HT1080 (cell line): ENCODE measurements around the gene JOSD2. TPM values are rescaled to one million over a fixed set of nuclear protein-coding genes. Genes with fewer than 3 reads are reported as not detected.
"Not testable (repeated sequence)": the region's sequence is repeated elsewhere in the genome, so short reads cannot be mapped to it uniquely, and the experiment has no call there.

Experiments
- DNase-seq: peaks from one replicate; pipeline ENCODE4 v3.0.0-alpha.2; 2015; ENCODE audit warnings: low read depth
- total RNA-seq: library from RNA; depleted of rRNA; stranded (reverse); fragments of >200 nt; shearing (Covaris generic); gene quantifications from 2 replicates; pipeline ENCODE4 v1.2.3, GENCODE V29; 2014

The JOSD2 gene
- total RNA-seq, 1 experiment from 2014 or later, result 41.2 TPM

DNA sequence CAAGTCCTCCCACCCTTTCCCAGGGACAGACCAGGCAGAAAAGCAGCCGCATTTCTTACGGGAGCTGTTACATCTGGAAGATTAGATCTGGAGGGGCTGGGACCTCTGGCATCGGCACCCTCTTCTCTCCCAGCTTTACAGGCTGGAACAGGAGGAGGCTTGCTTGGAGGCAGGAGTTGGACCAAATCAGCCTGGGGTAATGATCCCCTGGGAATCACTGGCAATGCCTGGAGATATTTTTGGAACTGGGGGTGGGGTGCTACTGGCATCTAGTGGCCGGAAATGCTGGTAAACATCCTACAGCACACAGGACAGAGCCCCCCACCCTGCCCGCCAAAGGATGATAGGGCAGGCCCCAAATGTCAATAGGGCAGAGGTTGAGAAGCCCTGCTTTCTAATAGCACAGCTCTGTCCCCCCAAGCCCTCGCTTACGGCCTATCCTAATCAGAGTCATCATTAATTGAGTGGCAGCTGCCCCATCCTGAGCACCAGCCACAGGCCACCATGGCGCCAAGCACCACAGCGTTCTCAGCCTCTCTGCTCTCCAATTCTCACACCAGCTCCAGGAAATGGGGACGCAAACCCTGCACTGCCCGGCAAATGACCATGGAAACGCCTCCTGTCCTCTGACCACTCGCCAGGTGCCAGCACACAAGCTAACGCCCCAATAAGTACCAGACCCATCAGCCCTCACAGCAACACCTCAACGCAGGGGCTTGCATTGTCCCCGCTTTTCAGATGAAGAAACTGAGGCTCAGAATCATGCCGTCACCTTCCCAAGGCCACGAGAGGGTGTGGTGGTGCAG is 36.6 kb upstream of the JOSD2 start:
- DNase-seq, result no peak

DNA sequence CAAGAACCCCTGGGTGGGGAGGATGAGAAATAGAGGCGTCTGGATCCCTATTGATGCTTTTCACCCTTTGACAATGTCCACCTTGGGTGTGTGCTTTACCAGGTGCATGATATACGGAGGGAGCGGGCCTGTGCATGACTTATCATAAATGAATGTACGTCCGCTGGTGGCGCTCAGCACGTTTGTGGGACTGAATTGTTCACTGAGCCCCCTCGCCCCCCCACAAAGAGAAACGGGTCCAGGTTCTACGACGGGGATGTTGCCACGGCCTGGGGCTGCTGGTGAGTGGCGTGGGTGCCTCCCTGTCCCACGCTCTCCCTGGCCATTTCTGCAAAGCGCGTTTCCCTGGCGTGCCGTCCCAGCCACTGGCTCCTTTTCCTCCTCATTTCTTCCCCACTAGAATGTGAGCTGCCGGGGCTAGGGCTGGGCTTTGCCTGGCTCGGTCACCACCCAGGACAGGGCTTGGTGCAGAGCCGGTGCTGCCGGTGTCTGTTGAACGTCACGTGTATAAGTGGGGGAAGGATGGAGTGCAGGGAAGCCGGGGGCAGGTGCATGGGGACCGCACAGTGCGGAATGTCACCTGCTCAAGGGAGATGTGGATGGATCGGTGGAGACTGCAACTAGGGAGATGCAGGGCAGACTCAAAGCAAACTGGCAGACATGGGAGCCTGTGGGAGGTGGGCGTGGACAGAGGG is 35.7 kb upstream of the JOSD2 start:
- no peak for DNase-seq

DNA sequence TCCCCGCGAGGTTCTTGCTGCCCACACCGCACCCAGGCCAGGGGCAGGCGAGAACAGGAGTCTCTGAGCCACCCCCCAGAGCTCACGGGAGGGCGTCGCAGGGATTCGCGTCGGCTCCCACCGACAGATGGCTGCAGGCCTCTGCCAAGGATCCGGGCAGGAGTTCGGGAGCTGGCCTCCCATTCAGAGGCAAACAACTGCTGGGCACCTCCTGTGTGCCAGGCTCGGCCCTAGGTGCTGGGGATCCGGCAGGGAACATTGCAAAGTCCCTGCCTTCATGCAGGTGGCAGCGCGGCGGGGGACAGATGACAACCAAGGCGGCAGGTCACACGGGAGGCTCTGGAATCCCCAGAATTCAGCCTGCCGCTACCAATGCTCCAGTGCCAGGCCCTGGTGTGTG is 32.0 kb upstream of the JOSD2 start:
- no peak for DNase-seq

DNA sequence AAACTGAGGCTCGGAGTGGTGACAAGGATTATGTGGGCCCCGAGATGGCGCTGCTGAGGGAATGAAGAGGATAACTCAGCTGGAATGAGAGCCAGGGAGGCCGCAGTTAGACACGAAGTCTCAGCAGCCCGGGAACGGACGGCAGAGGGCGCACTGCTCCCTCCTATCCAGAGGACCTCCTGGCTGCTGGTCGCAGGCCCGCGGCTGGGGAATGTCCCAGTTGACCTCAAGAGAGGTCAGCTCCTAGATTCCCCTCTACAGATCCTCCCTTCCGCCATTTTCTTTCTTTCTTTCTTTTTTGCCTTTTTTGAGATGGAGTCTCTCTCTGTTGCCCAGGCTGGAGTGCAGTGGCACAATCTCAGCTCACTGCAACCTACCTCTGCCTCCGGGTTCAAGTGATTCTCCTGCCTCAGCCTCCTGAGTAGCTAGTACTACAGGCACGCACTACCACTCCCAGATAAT is 26.8 kb upstream of the JOSD2 start:
- peak; percentile 80 for DNase-seq

DNA sequence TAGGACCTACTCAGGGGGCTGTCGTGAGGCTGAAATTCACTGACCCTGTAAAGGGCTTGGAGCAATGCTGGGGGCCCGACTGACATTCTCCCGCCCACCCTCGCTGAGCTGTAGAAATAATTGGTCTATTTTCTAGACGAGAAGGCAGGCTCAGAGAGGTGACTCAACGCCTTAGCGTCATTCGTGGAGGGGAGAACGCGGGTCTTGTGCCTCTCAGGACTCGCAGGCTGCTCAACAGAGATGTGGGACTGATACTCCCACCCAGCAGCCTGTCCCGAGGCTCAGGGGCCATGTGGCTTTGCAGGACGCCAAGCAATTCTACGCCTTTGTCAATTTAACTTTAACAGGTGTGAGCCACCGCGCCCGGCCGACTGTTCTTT is 26.3 kb upstream of the JOSD2 start:
- no peak for DNase-seq

DNA sequence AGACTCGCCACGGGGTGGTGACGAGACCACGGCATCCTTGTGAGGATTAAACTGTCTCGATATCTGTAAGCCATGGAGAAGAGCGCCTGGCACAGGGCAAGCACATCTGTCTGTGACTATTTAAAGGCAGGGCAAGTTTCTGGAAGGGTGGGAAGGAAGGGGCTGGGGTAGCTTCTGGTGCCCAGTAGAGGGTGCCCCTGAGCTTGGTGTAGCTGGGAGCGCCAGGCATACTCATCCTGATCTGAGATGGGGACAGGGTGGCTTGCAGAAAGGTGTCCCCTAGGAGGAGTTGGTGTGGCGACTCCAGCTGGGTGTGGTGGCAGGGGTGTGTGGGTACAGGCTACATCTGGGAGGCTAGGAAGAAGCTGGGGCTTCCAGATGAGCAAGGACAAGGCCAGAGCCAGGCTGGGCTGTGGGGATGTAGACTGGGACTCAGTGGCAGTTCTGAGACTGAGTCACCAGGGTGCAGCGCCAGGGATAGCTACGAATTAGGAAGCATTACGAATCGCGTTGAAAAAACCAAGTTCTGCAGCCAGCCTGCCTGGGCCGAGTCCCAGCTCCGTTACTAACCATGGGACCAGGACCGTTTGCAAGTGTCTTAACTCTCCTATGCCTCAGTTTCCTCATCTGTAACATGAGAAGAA is 25.8 kb upstream of the JOSD2 start:
- DNase-seq, result no peak

DNA sequence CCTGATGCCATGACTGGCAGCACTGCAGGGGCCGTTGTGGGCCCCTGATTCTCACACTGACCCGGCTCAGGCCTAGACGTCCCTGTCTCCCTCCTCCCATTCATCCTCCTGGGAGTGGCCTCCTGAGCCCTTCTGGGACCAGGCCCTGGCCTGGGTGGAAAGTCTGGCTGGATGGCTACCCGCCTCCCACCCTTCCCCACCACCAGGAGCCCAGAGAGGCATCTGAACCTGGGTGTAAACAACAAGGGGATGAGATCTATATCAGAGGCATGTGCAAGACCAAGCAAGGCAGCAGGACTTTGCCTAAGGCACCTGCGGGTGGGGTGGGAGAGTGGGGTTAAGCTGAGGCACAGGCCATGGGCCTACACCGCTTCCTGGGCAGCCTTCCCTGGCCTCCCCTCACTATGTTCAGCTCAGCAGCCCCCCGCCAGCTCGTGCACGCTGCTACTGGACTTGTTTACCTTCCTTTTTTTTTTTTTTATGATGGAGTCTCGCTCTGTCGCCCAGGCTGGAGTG is 24.7 kb upstream of the JOSD2 start:
- DNase-seq, result no peak

DNA sequence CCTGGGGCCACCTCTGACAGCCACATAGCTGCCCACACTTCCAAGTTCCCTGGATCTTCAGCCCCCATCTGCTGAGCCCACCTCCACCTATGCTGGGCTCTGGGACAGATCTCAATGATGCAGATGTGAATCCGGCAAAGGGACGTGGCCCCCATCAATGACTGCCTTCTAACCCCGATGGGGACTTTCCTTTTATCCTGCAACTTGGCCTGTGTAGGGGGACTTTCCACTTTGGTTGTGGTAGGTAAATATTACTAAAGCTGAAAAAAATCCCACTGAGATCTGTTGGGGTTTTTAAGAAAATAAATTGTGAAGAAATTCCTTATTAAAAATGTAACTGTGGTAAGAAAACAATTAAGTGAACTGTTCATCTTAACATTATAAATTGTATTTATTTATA is 23.5 kb upstream of the JOSD2 start:
- no peak for DNase-seq

DNA sequence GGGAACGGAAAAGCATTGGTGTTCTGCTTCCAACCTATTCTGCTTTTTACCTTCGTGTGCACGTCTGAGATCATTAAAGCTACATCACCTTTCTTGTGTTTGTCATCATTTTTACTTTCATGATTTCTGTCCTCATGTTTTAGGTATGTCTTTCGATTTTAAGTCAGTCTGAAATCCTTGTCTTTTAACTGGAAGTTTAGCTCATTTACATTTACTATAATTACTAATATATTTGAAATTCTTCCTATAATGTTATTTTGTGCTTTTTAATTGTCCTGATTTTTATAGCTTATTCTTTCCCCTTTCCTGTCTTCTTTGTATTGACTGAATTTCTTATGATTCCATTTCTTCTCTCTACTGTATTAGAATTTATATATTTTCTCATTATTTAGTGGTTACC is 22.0 kb upstream of the JOSD2 start:
- DNase-seq, result no peak

DNA sequence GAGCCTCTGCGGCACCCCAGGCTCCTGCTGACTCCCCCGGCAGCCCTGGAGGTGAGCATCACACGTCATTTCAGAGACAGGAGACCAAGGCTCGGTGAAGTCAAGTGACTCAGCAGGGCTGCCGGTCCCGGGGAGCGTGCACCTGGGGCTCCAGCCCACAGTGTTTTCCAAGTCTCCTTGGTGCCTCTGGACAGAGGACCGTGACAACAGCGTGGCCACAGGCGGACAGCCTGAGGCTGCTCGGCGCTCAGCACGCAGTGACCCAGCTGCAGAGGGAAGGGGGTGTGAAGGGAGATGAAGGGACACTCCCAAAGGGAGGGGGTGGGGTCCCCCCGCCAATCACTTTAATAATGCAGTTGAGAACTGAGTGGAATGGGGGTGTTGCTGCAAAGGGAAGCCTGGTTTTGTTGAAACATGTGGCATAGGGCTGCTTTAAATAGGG is 20.2 kb upstream of the JOSD2 start:
- DNase-seq, result no peak

DNA sequence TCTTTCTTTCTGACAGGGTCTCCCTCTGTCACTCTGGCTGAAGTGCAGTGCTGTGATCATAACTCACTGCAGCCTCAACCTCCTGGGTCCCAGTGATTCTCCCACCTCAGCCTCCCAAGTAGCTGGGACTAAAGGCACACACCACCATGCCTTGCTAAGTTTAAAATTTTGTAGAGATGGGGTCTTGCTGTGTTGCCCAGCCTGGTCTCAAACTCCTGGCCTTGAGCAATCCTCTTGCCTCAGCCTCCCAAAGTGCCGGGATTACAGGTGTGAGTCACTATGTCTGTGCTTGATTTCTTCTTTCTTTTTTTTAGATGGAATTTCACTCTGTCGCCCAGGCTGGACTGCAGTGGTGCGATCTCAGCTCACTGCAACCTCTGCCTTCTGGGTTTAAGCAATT is 17.1 kb upstream of the JOSD2 start:
- DNase-seq, result not testable (repeated sequence)

DNA sequence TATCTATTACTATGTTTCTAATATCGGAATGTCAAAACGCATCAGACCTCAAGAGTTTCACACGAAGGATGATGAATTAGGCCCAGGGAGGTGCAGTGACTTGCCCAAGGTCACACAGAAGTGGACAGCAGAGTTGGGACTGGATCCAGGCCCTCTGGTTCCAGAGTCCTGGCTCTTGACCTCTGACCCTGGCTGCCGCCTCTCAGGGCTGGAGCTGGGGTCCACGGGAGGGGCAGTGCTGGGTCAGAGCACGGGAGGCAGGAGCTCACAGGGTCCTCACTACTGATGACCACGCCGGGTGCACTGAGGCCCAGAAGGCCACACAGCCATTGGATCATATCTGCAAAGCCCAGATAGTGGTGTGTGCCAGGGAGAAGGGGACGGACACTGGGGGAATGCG is 11.9 kb upstream of the JOSD2 start:
- DNase-seq, result no peak

DNA sequence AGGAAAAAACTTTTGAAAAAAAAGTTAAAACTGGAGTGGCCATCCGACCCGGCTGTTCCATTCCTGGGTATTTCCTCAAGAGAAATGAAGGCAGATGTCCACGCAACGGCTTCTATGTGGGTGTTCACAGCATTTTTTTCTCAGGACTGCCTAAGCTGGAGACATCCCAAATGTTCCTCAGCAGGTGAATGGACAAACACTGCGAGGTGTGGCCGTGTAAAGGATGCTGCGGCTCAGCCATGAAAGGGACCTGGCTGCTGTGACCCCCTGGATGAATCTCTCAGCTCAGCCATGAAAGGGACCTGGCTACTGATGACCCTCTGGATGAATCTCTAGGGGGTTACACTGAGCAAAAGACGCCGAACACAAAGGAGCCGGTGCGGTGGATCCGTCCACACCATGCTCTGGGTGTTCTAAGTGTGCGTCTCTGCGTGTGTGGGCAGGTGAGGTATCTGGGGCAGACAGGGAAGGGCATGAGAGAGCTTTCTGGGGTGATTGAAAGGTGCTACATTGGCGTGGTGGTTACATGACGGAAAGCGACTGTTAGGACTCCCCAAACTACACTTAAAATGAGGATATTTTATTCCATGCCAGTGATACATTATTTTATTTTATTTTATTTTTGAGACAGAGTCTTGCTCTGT is 10.0 kb upstream of the JOSD2 start:
- no peak for DNase-seq

DNA sequence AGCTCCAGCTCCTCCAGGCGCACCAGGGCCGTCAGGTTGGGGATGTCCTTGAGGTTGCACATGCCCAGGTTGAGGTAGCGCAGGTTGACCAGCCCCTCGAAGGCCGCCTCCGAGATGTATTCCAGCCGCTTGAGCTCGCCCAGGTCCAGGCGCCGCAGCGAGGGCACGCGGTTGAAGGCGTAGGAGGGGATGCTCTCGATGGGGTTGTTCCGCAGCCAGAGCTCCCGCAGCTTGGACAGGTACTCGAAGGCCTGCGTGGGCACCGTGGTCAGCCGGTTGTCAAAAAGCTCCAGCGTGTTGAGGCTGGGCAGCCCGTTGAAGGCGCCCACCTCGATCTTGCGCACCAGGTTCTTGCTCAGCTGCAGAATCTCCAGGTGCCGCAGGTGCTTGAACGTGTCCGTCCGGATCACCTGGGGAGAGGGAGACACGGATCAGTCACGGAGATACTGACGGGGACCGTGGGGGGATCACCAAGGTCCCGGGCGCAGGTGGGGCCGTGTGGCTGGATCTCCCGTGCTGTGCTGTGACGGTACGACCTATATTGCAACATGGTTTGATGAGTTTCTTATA is 8.1 kb upstream of the JOSD2 start:
- DNase-seq, result no peak

DNA sequence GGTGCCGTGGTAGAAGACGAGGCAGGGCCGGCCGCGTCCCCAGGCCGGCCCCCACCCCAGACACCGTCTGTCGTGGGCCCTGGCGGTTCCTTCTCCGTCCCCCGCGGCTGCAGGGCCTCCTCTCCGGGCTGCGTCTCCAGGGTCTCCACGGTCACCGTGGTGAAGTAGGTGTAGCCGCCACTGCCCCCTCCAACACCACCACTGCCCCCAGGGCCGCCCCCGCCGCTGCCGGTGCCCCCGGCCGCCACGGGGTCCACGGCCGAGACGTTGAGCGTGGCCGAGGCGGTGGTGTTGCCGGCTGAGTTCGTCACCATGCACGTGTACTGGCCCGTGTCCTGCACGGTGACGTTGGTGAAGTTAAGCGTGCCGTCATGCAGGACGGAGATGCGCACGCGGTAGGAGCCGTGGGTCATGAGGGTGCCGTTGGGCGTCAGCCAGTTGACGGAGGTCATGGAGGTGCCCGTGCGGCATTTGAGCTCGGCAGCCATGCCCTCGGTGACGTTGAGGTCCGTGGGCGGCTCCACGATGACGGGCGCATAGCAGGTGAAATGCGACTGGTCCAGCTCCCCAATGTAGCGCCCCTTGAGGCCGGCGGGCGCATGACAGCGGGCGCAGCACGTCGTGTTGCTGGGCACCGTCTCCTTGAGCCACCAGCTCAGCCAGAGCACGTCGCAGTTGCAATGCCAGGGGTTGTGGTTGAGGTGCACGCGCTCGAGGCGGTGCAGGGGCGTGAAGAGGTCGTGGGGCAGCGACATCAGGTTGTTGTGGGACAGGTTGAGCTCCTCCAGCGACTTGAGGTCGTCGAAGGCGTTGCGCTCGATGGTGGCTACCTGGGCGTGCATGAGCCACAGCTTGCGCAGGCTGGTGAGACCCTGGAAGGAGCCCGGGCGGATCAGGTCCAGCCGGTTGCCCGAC is 7.4 kb upstream of the JOSD2 start:
- DNase-seq, result no peak

DNA sequence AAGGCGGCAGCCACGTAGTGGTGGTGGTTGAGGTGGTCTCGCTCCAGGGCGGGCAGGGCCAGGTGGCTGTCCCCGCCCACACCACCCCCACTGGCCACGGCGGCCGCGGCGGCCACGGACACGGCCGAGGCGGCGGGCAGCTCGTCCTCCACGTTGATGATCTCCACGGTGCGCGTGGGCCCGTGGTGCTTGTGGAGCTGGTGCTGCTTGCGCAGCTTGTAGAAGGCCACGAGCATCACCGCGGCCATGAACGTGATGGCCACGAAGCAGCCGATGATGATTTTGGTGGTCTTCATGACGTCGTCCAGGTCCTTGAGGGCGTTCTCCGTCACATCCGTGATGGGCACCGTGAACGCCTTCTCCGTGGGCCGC is 6.7 kb upstream of the JOSD2 start:
- DNase-seq, result no peak

DNA sequence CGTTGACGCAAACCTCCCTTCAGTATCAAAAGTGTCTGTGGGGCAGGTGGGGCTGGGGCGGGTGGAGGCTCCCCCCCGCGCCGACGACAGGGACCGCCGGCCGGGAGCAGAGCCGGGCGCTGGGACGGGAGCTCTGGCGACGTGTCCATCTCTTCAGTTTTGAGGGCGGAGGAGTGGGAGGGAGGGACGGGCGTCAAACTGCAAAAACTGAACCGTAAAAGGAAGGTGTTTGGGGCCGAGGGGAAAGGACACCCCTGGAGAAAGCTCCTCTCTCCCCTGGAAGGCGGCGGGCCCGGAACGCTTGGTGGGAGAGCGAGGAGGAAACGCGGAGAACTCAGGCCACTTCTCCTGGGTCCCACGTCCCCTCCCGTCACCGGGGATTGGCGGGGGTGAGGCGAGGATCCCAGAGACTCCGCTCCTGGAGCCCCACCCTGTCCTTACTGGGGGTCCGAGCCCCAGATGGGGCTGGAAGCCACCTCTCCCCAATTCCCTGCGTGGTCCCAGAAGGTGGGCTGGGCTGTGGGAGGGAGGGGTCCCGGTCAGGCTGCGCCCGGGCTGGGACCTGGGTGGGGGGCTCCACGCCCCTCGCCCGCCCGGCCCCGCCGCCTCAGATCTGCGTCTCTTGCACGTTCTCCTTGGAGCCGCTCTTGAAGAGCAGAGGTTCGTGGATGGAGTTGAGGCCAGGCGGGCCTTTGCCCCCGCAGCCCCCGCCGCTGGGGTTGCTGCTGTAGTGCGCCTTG is 6.1 kb upstream of the JOSD2 start:
- no peak for DNase-seq

DNA sequence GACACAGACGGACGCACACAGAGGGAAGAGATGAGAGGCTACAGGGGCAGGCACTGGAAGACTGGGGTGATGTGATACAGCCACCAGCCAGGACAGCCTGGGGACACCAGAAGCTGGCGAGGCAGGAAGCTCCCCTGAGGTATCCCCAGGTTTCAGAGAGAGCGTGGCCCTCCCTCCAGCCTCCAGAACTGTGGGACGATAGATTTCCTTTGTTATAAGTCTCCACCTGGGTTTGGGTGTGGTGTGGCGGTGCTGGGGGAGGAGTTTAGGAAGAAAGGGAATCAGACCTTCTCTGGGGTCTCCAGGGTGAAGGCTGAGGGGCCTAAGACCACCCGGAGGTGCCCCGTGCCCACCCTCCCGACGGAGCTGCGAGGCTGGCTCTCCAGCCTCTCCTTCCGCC is 5.5 kb upstream of the JOSD2 start:
- no peak for DNase-seq

DNA sequence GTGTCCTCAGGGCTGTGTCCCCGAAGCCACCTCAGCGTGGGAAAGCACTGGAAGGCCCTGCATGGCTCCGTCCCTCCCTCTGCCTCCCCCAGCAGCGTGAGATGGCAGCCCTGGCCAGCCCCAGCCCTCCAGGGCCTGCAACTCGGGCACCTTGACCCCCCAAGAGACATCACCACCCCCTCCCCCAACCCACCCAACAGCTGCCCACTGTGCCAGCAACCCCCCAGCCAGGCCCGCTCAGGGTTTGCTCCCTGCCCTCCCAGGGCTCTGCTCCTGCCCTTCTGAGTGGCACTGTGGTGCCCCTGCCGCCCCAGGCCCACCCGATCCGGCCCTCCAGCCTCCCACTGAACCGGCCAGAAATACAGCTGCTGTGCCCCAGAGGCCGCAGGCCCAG is 4.2 kb upstream of the JOSD2 start:
- no peak for DNase-seq
